HG03575 (cell line): ENCODE measurements around the gene KDM1B.

Experiments used
- ATAC-seq: cut with Tn5 transposase; IDR thresholded peaks from one replicate; pipeline ENCODE4 v1.9.1; 2021; ENCODE audit not compliant: unreplicated experiment, insufficient number of reproducible peaks, low FRiP score; ENCODE audit errors: extremely low read depth

Gene KDM1B

DNA sequence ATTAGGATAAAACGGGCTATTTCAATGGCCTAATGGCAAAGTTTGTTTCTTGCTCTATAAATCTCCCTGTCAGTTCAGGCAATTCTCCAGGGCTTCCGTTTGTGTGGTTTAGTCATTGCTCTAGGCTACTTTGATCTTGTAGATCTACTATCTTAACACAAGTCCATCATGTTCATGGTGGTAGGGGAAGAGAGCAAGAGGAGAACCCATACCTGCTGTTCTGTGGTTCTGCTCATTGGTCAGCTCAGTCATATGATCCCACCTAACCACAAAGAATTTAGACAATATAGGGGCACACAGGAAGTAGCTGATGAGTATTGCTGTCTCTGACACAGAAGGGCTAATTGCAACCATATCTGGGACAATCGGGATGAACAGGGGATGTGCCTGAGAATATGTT, 114.0 kb downstream of the KDM1B start:
- peak; percentile 51 for ATAC-seq

DNA sequence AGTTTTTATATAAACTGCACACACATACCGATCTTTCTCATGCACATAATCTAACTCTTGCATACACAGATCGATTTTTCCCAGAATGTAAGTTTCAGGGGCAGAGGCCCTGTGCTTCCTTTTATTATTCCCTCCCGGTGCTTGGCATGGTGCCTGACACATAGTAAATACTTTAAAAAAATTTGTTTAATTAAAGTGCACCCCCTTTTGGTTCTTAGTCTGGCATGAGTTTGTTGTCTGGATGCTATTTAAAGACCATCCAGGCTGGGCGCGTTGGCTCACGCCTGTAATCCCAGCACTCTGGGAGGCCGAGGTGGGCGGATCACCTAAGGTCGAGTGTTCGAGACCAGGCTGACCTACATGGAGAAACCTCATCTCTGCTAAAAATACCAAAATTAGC, 114.5 kb downstream of the KDM1B start:
- ATAC-seq, result no peak

DNA sequence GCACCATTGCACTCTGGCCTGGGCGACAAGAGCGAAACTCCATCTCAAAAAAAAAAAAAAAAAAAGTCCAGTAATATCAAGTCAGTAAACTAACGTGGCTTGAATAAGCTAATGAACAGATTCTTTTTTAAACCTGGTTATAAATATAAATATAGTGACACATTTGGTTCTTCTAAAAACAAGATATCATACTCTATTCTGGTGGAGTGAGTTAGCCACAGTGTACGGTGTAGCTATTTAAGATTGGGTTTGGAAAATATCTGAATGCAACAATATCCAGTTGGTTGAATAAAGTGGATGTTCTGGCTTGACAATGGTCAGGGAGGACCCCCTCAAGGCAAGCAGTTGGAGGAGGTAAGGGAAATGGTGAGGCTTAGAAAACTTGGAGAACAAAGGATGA, 115.0 kb downstream of the KDM1B start:
- ATAC-seq, result no peak
